ENCODE results near the gene ACKR1. TPM values are rescaled to one million over a fixed set of nuclear protein-coding genes. Genes with fewer than 3 reads are reported as not detected.

The ACKR1 gene
- total and polyA plus RNA-seq, 4 donors = 12.1 to 119 (median 53.1) TPM

- Histone ChIP-seq H3K9me3 (ENCODE audit: control insufficient read depth in 4 of 4, insufficient read depth in 3 of 4, low read length in 3 of 4) (no peaks in the 10 kb centered on the region), H3K4me3 (no peak overlapping the region), H3K4me1 (ENCODE audit: control insufficient read depth in 5 of 5, insufficient read depth in 5 of 5, low read length in 5 of 5) (no peaks in the 10 kb centered on the region), H3K36me3 (ENCODE audit: control insufficient read depth in 4 of 4, insufficient read depth in 4 of 4, low read length in 4 of 4) (no peaks in the 10 kb centered on the region), H3K27me3 (ENCODE audit: control insufficient read depth in 3 of 3, insufficient read depth in 3 of 3, low read length in 2 of 3) (peaks cover 0 to 9% (median 5%) of the 10 kb centered on the region in 3 donors), H3K27ac (ENCODE audit: low read depth in 1 of 2, low read length in 1 of 2) (no peak overlapping the region), H3K9ac (ENCODE audit: insufficient read depth in 1 of 2, low read length in 2 of 2) (no peak overlapping the region)
- no peak for ATAC-seq (ENCODE audit: insufficient read depth, low FRiP score)
- WGBS, 2 donors = 42 to 45% methylated on average over 4 of the region's 4 CpGs
- no peak for DNase-seq
- no peak for TF ChIP-seq CTCF (IDR thresholded peaks at IDR 0.05; ENCODE audit: control extremely low read depth, extremely low read depth)
Measured at GRCh38 chr1:159181328-159182024, 23.2 kb upstream of the ACKR1 start.

- ATAC-seq (ENCODE audit: insufficient read depth, low FRiP score) (no peak), DNase-seq (no peak)
- Histone ChIP-seq H3K27me3 (ENCODE audit: control insufficient read depth in 3 of 3, insufficient read depth in 3 of 3, low read length in 2 of 3) (peaks cover 0 to 26% (median 20%) of the 10 kb centered on the region in 3 donors), H3K9me3 (ENCODE audit: control insufficient read depth in 4 of 4, insufficient read depth in 3 of 4, low read length in 3 of 4) (no peaks in the 10 kb centered on the region), H3K36me3 (ENCODE audit: control insufficient read depth in 4 of 4, insufficient read depth in 4 of 4, low read length in 4 of 4) (no peaks in the 10 kb centered on the region), H3K4me3 (no peak overlapping the region), H3K27ac (ENCODE audit: low read depth in 1 of 2, low read length in 1 of 2) (no peak overlapping the region), H3K4me1 (ENCODE audit: control insufficient read depth in 5 of 5, insufficient read depth in 5 of 5, low read length in 5 of 5) (peaks cover 0 to 5% (median 0%) of the 10 kb centered on the region in 5 donors), H3K9ac (ENCODE audit: insufficient read depth in 1 of 2, low read length in 2 of 2) (no peak overlapping the region)
- TF ChIP-seq CTCF (IDR thresholded peaks at IDR 0.05; ENCODE audit: control extremely low read depth, extremely low read depth) = no peak
- WGBS, 2 donors = 72 to 86% methylated on average over 2 of the region's 2 CpGs
Measured at GRCh38 chr1:159184201-159184600, 20.5 kb upstream of the ACKR1 start.

- H3K9me3 ChIP-seq (ENCODE audit: control insufficient read depth in 4 of 4, insufficient read depth in 3 of 4, low read length in 3 of 4) = no peaks in the 10 kb centered on the region
- no peak for DNase-seq
- TF ChIP-seq CTCF (IDR thresholded peaks at IDR 0.05; ENCODE audit: control extremely low read depth, extremely low read depth) = no peak
- ATAC-seq (ENCODE audit: insufficient read depth, low FRiP score) = no peak
- no peak overlapping the region for H3K9ac ChIP-seq (ENCODE audit: insufficient read depth in 1 of 2, low read length in 2 of 2)
- no peaks in the 10 kb centered on the region for H3K36me3 ChIP-seq (ENCODE audit: control insufficient read depth in 4 of 4, insufficient read depth in 4 of 4, low read length in 4 of 4)
- no peak overlapping the region for H3K27ac ChIP-seq (ENCODE audit: low read depth in 1 of 2, low read length in 1 of 2)
- no peak overlapping the region for H3K4me3 ChIP-seq
- 87 to 91% methylated on average over 5 of the region's 5 CpGs for WGBS, 2 donors
- peaks cover 0 to 28% (median 20%) of the 10 kb centered on the region in 3 donors for H3K27me3 ChIP-seq (ENCODE audit: control insufficient read depth in 3 of 3, insufficient read depth in 3 of 3, low read length in 2 of 3)
- H3K4me1 ChIP-seq (ENCODE audit: control insufficient read depth in 5 of 5, insufficient read depth in 5 of 5, low read length in 5 of 5) = peaks cover 0 to 5% (median 0%) of the 10 kb centered on the region in 5 donors
Measured at GRCh38 chr1:159185121-159185520, 19.6 kb upstream of the ACKR1 start.
